A549 (cell line): ENCODE measurements around the gene IL21R. TPM values are rescaled to one million over a fixed set of nuclear protein-coding genes. Genes with fewer than 3 reads are reported as not detected.

Experiments
- ATAC-seq, 2 experiments: fragments of 200-7000 bp in 1 of 2; fragments of >200 bp in 1 of 2; cut with Nextera tagmentation in 1 of 2; cut with Tn5 transposase in 1 of 2; 3 replicates each; pipeline versions ENCODE4 v1.8.0 to v1.9.1; 2018 to 2020; ENCODE audit warnings: mild to moderate bottlenecking in 1 of 2, moderate library complexity in 1 of 2
- CTCF ChIA-PET: fragments of 300-600 bp; sonication (Branson Sonifier 250); formaldehyde crosslinking; extraction: SDS; loops from one replicate; lab custom pipeline; 2021; ENCODE audit warnings: antibody characterized with exemption, inconsistent platforms; lab: Yijun Ruan, JAX
- POLR2A ChIA-PET: fragments of 350-600 bp; formaldehyde crosslinking; extraction: SDS; loops from one replicate; lab custom pipeline; 2021; ENCODE audit warnings: antibody characterized with exemption, inconsistent platforms; lab: Yijun Ruan, JAX
- DNase-seq, 2 experiments: peaks; one replicate each; pipeline versions ENCODE4 v3.0.0 to v3.0.0-alpha.2; 2011 to 2016; ENCODE audit warnings: low read depth in 1 of 2, low spot score in 1 of 2
- FAIRE-seq: peaks from 2 replicates; lab custom pipeline; 2011; peaks lifted over from hg19 to GRCh38; lab: Jason Lieb, UNC
- H3K27ac ChIP-seq, 2 experiments: fragments of >200 bp; sonication (Bioruptor Twin); formaldehyde crosslinking; 3 replicates each; pipeline ENCODE4 v1.5.1; 2016 to 2017
- H3K4me1 ChIP-seq: fragments of >200 bp; sonication (Bioruptor Twin); formaldehyde crosslinking; 3 replicates; pipeline ENCODE4 v1.6.1; 2016
- H3K4me2 ChIP-seq: fragments of >200 bp; sonication (Bioruptor Twin); formaldehyde crosslinking; 3 replicates; pipeline ENCODE4 v1.6.1; 2016
- H3K4me3 ChIP-seq: fragments of >200 bp; sonication (Bioruptor Twin); formaldehyde crosslinking; 3 replicates; pipeline ENCODE4 v1.5.1; 2016
- H3K9me3 ChIP-seq: fragments of >200 bp; sonication (Bioruptor Twin); formaldehyde crosslinking; 3 replicates; pipeline ENCODE4 v1.6.1; 2016
- BCL3 ChIP-seq: fragments of >200 bp; sonication (Bioruptor Twin); formaldehyde crosslinking; IDR thresholded peaks from 3 replicates; pipeline ENCODE4 v1.6.1; 2016
- CHD2 ChIP-seq: fragments of 150-350 bp; IDR thresholded peaks from 2 replicates; pipeline ENCODE4 v1.6.1; 2014; ENCODE audit warnings: low read length; ENCODE audit not compliant: partially characterized antibody
- CHD4 ChIP-seq: fragments of 200-600 bp; sonication (generic); IDR thresholded peaks from 2 replicates; pipeline ENCODE4 v1.6.1; 2016; ENCODE audit warnings: antibody characterized with exemption, mild to moderate bottlenecking, borderline replicate concordance
- E2F6 ChIP-seq: IDR thresholded peaks from 2 replicates; pipeline ENCODE4 v1.6.1; 2012; ENCODE audit warnings: low read depth, borderline replicate concordance
- EHF ChIP-seq: fragments of 250-450 bp; sonication (Bioruptor Pico); IDR thresholded peaks from 2 replicates; pipeline ENCODE4 v1.5.0; 2020; ENCODE audit warnings: mild to moderate bottlenecking
- EHMT2 ChIP-seq: fragments of 200-600 bp; sonication (generic); IDR thresholded peaks from 2 replicates; pipeline ENCODE4 v1.6.1; 2016; ENCODE audit warnings: antibody characterized with exemption, low read depth, mild to moderate bottlenecking, moderate library complexity
- FOSB ChIP-seq: fragments of 250-450 bp; sonication (Bioruptor Pico); IDR thresholded peaks from 2 replicates; pipeline ENCODE4 v1.5.0; 2020; ENCODE audit warnings: mild to moderate bottlenecking, moderate library complexity
- KDM5A ChIP-seq: fragments of 200-600 bp; sonication (generic); IDR thresholded peaks from 2 replicates; pipeline ENCODE4 v1.6.1; 2016; ENCODE audit warnings: antibody characterized with exemption, mild to moderate bottlenecking
- MAFK ChIP-seq: fragments of 450-650 bp; IDR thresholded peaks from 2 replicates; pipeline ENCODE4 v1.6.1; 2014; ENCODE audit not compliant: partially characterized antibody
- MYC ChIP-seq: IDR thresholded peaks from 2 replicates; pipeline ENCODE4 v1.6.1; 2012; ENCODE audit warnings: mild to moderate bottlenecking, inconsistent platforms, low read length, improper control_type of control experiment, borderline replicate concordance
- NR3C1 ChIP-seq: fragments of >200 bp; sonication (Bioruptor Twin); formaldehyde crosslinking; IDR thresholded peaks from 3 replicates; pipeline ENCODE4 v1.6.1; 2017
- REST ChIP-seq: fragments of 200-600 bp; sonication (generic); IDR thresholded peaks from 2 replicates; pipeline ENCODE4 v1.6.1; 2016; ENCODE audit warnings: antibody characterized with exemption, mild to moderate bottlenecking, moderate library complexity
- RFX5 ChIP-seq: fragments of 450-650 bp; IDR thresholded peaks from 2 replicates; pipeline ENCODE4 v1.7.1; 2014; ENCODE audit warnings: antibody characterized with exemption, mild to moderate bottlenecking, moderate library complexity
- TFCP2L1 ChIP-seq: fragments of 250-450 bp; sonication (Bioruptor Pico); IDR thresholded peaks from 2 replicates; pipeline ENCODE4 v1.5.0; 2021; ENCODE audit warnings: mild to moderate bottlenecking
- TP53 ChIP-seq: fragments of 250-450 bp; sonication (Bioruptor Pico); IDR thresholded peaks from 2 replicates; pipeline ENCODE4 v1.5.0; 2021; ENCODE audit warnings: mild to moderate bottlenecking, moderate library complexity
- ZC3H11A ChIP-seq: fragments of 450-650 bp; IDR thresholded peaks from 2 replicates; pipeline ENCODE4 v1.6.1; 2014; ENCODE audit warnings: antibody characterized with exemption, mild to moderate bottlenecking
- WGBS: methylation state at CpG from one replicate; pipeline ENCODE4 v1.1.6; 2017; ENCODE audit errors: missing lambda C conversion rate; 5-methylcytosine and 5-hydroxymethylcytosine counted together
- polyA plus RNA-seq, 4 experiments: library from polyadenylated mRNA; depleted of rRNA in 3 of 4; stranded (reverse); fragments of >200 nt; fragmentation: RNase III in 1 of 4; extraction: RNeasy Plus Mini Kit Qiagen cat#74134 plus additional on column Dnase treatment in 1 of 4; gene quantifications; 2 replicates in 3 of 4; 3 replicates in 1 of 4; pipeline ENCODE4 v1.2.3, GENCODE V29; 2011 to 2017
- TF ChIP-seq, protein P1 (sequence below): fragments of >200 bp; sonication (Bioruptor Twin); formaldehyde crosslinking; IDR thresholded peaks from 3 replicates; pipeline ENCODE4 v1.5.1; 2016
- TF ChIP-seq, protein P2 (sequence below): fragments of 250-450 bp; sonication (Bioruptor Pico); IDR thresholded peaks from 2 replicates; pipeline ENCODE4 v1.5.0; 2021; ENCODE audit warnings: mild to moderate bottlenecking, moderate library complexity, borderline replicate concordance
- TF ChIP-seq, protein P3 (sequence below): IDR thresholded peaks from 2 replicates; pipeline ENCODE4 v1.6.1; 2012
- TF ChIP-seq, protein P4 (sequence below): fragments of 150-350 bp; IDR thresholded peaks from 2 replicates; pipeline ENCODE4 v1.6.1; 2014; ENCODE audit warnings: low read depth, mild to moderate bottlenecking, low read length

The IL21R gene
- polyA plus RNA-seq, 2 of the 4 experiments (the other 2 are of a cell fraction) = 0.04 to 0.09 TPM

DNA sequence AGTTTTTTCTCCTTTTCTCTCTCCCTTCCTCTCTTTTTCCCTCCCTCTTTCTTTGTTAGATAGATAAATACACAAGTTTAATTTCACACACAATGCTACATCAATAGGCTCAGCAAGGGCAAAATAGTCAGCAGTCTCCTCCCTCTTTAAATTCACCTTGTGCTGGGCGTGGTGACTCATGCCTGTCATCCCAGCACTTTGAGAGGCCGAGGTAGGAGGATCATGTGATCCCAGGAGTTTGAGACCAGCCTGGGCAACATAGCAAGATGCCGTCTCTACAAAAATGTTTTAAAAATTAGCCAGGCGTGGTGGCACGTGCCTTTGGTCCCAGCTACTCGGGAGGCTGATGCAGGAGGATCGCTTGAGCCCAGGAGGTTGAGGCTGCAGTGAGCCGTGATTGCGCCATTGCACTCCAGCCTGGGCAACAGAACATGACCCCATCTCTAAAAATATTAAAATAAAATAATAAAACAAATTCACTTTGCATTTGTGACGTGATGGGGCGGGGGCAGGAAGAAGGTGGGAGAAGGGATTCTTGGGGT is 27.4 kb downstream of the IL21R start:
- ATAC-seq = no peak
- no peak for DNase-seq
- CTCF ChIA-PET = no interaction called here
- Histone ChIP-seq H3K27ac (no peak overlapping the region), H3K4me3 (no peak overlapping the region), H3K4me1 (0 out of 3 replicates have a peak, but pooled peaks cover 2% of the 10 kb centered on the region), H3K9me3 (no peaks in the 10 kb centered on the region; the same call in 2 of the 3 replicates), H3K4me2 (no peak overlapping the region)
- POLR2A ChIA-PET = no interaction called here
- TF ChIP-seq TP53 (CRISPR knock-in tag) (no peak), RFX5 (no peak), E2F6 (no peak)
- TF ChIP-seq, protein P1, sequence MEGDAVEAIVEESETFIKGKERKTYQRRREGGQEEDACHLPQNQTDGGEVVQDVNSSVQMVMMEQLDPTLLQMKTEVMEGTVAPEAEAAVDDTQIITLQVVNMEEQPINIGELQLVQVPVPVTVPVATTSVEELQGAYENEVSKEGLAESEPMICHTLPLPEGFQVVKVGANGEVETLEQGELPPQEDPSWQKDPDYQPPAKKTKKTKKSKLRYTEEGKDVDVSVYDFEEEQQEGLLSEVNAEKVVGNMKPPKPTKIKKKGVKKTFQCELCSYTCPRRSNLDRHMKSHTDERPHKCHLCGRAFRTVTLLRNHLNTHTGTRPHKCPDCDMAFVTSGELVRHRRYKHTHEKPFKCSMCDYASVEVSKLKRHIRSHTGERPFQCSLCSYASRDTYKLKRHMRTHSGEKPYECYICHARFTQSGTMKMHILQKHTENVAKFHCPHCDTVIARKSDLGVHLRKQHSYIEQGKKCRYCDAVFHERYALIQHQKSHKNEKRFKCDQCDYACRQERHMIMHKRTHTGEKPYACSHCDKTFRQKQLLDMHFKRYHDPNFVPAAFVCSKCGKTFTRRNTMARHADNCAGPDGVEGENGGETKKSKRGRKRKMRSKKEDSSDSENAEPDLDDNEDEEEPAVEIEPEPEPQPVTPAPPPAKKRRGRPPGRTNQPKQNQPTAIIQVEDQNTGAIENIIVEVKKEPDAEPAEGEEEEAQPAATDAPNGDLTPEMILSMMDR = no peak
- no peak for FAIRE-seq
- WGBS = 56% methylated on average over 11 of the region's 11 CpGs

- FAIRE-seq (no peak), DNase-seq (no peak), ATAC-seq (no peak)
- ChIA-PET CTCF (no interaction called here), POLR2A (no interaction called here)
- Histone ChIP-seq H3K27ac (no peak overlapping the region), H3K9me3 (no peaks in the 10 kb centered on the region), H3K4me2 (no peak overlapping the region), H3K4me3 (no peak overlapping the region), H3K4me1 (0 out of 3 replicates have a peak, but pooled peaks cover 2% of the 10 kb centered on the region)
- no peak for TF ChIP-seq KDM5A
- TF ChIP-seq, protein P2, sequence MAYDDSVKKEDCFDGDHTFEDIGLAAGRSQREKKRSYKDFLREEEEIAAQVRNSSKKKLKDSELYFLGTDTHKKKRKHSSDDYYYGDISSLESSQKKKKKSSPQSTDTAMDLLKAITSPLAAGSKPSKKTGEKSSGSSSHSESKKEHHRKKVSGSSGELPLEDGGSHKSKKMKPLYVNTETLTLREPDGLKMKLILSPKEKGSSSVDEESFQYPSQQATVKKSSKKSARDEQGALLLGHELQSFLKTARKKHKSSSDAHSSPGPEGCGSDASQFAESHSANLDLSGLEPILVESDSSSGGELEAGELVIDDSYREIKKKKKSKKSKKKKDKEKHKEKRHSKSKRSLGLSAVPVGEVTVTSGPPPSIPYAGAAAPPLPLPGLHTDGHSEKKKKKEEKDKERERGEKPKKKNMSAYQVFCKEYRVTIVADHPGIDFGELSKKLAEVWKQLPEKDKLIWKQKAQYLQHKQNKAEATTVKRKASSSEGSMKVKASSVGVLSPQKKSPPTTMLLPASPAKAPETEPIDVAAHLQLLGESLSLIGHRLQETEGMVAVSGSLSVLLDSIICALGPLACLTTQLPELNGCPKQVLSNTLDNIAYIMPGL = no peak
- TF ChIP-seq CHD2 = no peak
- no peak for TF ChIP-seq ZC3H11A
- TF ChIP-seq, protein P3, sequence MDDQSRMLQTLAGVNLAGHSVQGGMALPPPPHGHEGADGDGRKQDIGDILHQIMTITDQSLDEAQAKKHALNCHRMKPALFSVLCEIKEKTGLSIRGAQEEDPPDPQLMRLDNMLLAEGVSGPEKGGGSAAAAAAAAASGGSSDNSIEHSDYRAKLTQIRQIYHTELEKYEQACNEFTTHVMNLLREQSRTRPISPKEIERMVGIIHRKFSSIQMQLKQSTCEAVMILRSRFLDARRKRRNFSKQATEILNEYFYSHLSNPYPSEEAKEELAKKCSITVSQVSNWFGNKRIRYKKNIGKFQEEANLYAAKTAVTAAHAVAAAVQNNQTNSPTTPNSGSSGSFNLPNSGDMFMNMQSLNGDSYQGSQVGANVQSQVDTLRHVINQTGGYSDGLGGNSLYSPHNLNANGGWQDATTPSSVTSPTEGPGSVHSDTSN = no peak
- TF ChIP-seq EHMT2 = no peak
- 55% methylated on average over 15 of the region's 16 CpGs for WGBS
Measured at GRCh38 chr16:27429981-27430441, 28.0 kb downstream of the IL21R start.

DNA sequence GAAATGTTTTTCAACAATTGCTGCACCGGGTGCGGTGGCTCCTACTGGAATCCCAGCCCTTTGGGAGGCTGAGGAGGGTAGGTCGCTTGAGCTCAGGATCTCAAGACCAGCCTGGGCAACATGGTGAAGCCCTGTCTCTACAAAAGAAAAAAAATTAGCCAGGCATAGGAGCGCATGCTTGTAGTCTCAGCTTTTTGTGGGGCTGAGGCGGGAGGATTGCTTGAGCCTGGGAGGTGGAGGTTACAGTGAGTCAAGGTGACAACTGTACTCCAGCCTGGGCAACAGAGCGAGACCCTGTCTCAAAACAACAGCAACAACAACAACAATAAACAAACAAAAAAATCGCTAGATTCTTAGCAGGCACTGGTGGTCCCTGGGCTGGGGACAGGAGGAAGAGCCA is 28.5 kb downstream of the IL21R start:
- ChIA-PET POLR2A (no interaction called here), CTCF (interaction anchor here (0.6 kb wide), 1 partner anchor 62 kb away, joined by 4 read pairs; no protein-coding TSS in a partner anchor)
- ATAC-seq (no peak), FAIRE-seq (no peak), DNase-seq (no peak)
- WGBS = 64% methylated on average over 7 of the region's 7 CpGs
- Histone ChIP-seq H3K9me3 (no peaks in the 10 kb centered on the region), H3K4me1 (0 out of 3 replicates have a peak, but pooled peaks cover 2% of the 10 kb centered on the region), H3K27ac (no peak overlapping the region), H3K4me2 (no peak overlapping the region), H3K4me3 (no peak overlapping the region)
- no peak for TF ChIP-seq TFCP2L1 (CRISPR knock-in tag)
- TF ChIP-seq, protein P4, sequence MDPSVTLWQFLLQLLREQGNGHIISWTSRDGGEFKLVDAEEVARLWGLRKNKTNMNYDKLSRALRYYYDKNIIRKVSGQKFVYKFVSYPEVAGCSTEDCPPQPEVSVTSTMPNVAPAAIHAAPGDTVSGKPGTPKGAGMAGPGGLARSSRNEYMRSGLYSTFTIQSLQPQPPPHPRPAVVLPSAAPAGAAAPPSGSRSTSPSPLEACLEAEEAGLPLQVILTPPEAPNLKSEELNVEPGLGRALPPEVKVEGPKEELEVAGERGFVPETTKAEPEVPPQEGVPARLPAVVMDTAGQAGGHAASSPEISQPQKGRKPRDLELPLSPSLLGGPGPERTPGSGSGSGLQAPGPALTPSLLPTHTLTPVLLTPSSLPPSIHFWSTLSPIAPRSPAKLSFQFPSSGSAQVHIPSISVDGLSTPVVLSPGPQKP = no peak
- no peak for TF ChIP-seq NR3C1
- TF ChIP-seq REST = no peak
- TF ChIP-seq FOSB = no peak
- no peak for TF ChIP-seq E2F6
- no peak for TF ChIP-seq MAFK
- no peak for TF ChIP-seq MYC
- TF ChIP-seq EHF (CRISPR knock-in tag) = no peak
- TF ChIP-seq BCL3 = no peak
- no peak for TF ChIP-seq CHD4
